ENCODE measurements around the gene ADIPOQ.

DNA sequence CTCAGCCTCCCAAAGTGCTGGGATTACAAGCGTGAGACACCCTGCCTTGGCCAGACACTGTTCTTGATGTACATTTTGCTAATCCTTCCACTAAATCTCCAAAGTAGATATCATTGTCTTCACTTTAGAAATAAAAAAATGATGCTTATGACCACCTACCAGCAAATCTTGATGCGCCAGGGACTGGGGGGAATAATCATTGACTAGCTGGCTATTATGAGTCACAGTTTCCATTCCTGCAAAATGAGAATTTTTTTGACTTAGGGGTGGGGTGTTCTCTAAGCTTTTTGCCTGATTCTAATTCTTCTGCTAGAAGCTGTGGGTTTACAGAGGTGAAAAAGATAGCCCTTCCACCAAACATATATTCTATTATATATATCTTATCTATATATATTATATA is 19.1 kb upstream of the ADIPOQ start:
- no peak for TF ChIP-seq EZH2 (IDR thresholded peaks at IDR 0.05; ENCODE audit: low read length, unreplicated experiment)
- TF ChIP-seq, protein P1, sequence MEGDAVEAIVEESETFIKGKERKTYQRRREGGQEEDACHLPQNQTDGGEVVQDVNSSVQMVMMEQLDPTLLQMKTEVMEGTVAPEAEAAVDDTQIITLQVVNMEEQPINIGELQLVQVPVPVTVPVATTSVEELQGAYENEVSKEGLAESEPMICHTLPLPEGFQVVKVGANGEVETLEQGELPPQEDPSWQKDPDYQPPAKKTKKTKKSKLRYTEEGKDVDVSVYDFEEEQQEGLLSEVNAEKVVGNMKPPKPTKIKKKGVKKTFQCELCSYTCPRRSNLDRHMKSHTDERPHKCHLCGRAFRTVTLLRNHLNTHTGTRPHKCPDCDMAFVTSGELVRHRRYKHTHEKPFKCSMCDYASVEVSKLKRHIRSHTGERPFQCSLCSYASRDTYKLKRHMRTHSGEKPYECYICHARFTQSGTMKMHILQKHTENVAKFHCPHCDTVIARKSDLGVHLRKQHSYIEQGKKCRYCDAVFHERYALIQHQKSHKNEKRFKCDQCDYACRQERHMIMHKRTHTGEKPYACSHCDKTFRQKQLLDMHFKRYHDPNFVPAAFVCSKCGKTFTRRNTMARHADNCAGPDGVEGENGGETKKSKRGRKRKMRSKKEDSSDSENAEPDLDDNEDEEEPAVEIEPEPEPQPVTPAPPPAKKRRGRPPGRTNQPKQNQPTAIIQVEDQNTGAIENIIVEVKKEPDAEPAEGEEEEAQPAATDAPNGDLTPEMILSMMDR (conservative IDR thresholded peaks at IDR 0.05; ENCODE audit: low read depth, low read length), result no peak
- no peak for TF ChIP-seq EZH2phosphoT487 (IDR thresholded peaks at IDR 0.05; ENCODE audit: borderline replicate concordance, low read length)
